ENCODE results near the gene WSB2. TPM values are rescaled to one million over a fixed set of nuclear protein-coding genes. Genes with fewer than 3 reads are reported as not detected.

WSB2 gene
- total and polyA plus RNA-seq, 9 donors: 14.8 to 51.0 (median 31.9) TPM

DNA sequence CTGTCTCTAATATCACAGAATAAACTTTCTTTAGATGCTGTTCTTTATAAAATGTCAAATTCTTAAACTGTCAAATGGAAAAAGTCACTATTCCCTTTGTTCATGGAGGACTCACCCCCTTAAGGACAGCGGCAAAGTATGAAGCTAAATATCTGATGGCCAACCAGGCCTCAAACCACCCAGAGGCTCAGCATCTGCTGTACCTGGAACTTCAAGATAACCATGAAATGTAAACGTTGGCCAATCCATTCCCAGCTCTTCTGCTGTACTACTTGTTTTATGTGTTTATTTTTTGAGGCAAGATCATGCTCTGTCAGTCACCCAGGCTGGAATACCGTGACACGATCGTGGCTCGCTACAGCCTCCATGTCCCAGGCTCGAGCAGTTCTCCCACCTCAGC lies 28.8 kb downstream of the WSB2 start:
- no peak overlapping the region for H3K27ac ChIP-seq
- H3K9me3 ChIP-seq: no peaks in the 10 kb centered on the region
- DNase-seq: no peak
- 90 to 95% (median 92%) methylated on average over 7 of the region's 7 CpGs for WGBS, 3 donors
- H3K27me3 ChIP-seq: no peaks in the 10 kb centered on the region
- intact Hi-C loops (cut with DNase I): no loop called here
- H3K4me3 ChIP-seq: no peak overlapping the region
- no peaks in the 10 kb centered on the region for H3K36me3 ChIP-seq
- no peaks in the 10 kb centered on the region for H3K4me1 ChIP-seq (ENCODE audit: insufficient read depth)
- TF ChIP-seq, protein P1, sequence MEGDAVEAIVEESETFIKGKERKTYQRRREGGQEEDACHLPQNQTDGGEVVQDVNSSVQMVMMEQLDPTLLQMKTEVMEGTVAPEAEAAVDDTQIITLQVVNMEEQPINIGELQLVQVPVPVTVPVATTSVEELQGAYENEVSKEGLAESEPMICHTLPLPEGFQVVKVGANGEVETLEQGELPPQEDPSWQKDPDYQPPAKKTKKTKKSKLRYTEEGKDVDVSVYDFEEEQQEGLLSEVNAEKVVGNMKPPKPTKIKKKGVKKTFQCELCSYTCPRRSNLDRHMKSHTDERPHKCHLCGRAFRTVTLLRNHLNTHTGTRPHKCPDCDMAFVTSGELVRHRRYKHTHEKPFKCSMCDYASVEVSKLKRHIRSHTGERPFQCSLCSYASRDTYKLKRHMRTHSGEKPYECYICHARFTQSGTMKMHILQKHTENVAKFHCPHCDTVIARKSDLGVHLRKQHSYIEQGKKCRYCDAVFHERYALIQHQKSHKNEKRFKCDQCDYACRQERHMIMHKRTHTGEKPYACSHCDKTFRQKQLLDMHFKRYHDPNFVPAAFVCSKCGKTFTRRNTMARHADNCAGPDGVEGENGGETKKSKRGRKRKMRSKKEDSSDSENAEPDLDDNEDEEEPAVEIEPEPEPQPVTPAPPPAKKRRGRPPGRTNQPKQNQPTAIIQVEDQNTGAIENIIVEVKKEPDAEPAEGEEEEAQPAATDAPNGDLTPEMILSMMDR (IDR thresholded peaks at IDR 0.05): no peak
- TF ChIP-seq POLR2A (IDR thresholded peaks at IDR 0.05) (no peak), EP300 (IDR thresholded peaks at IDR 0.05) (no peak)

DNA sequence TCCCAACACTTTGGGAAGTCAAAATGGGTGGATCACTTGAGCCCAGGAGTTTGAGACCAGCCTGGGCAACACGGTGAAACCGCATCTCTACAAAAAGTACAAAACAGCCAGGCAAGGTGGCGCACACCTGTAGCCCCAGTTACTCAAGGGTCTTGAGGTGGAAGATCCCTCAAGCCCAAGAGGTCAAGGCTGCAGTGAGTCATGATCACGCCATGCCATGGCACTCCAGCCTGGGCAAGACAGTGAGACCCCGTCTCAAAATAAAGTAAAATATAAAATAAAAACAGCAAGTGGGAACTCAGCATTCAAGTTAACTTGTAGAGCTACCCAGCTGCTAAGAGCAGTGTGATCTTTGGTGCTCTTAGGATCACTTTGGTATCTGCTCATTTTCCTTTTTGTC lies 31.8 kb downstream of the WSB2 start:
- no peaks in the 10 kb centered on the region for H3K27me3 ChIP-seq
- H3K4me3 ChIP-seq: no peak overlapping the region
- H3K9me3 ChIP-seq: no peaks in the 10 kb centered on the region
- TF ChIP-seq POLR2A (IDR thresholded peaks at IDR 0.05) (no peak), EP300 (IDR thresholded peaks at IDR 0.05) (no peak)
- TF ChIP-seq, protein P1 (IDR thresholded peaks at IDR 0.05): no peak
- 93 to 94% (median 93%) methylated on average over 5 of the region's 5 CpGs for WGBS, 3 donors
- no peaks in the 10 kb centered on the region for H3K36me3 ChIP-seq
- H3K27ac ChIP-seq: no peak overlapping the region
- DNase-seq: no peak
- no peaks in the 10 kb centered on the region for H3K4me1 ChIP-seq (ENCODE audit: insufficient read depth)
- intact Hi-C loops (cut with DNase I): no loop called here

GRCh38 chr12:118025168-118025567 lies 35.8 kb downstream of the WSB2 start:
- no peaks in the 10 kb centered on the region for H3K9me3 ChIP-seq
- no peak overlapping the region for H3K27ac ChIP-seq
- H3K4me1 ChIP-seq (ENCODE audit: insufficient read depth): no peaks in the 10 kb centered on the region
- intact Hi-C loops (cut with DNase I): no loop called here
- H3K27me3 ChIP-seq: no peaks in the 10 kb centered on the region
- TF ChIP-seq POLR2A (IDR thresholded peaks at IDR 0.05): no peak
- TF ChIP-seq, protein P1 (IDR thresholded peaks at IDR 0.05): no peak
- TF ChIP-seq EP300 (IDR thresholded peaks at IDR 0.05): no peak
- no peaks in the 10 kb centered on the region for H3K36me3 ChIP-seq
- DNase-seq: no peak
- no peak overlapping the region for H3K4me3 ChIP-seq
- 54 to 66% (median 58%) methylated on average over 4 of the region's 4 CpGs for WGBS, 3 donors

GRCh38 chr12:118023301-118023860 lies 37.6 kb downstream of the WSB2 start:
- Histone ChIP-seq H3K27me3 (no peaks in the 10 kb centered on the region), H3K4me1 (ENCODE audit: insufficient read depth) (no peaks in the 10 kb centered on the region), H3K4me3 (no peak overlapping the region), H3K9me3 (no peaks in the 10 kb centered on the region), H3K27ac (no peak overlapping the region), H3K36me3 (no peaks in the 10 kb centered on the region)
- intact Hi-C loops (cut with DNase I): no loop called here
- no peak for DNase-seq
- WGBS, 3 donors: 77 to 83% (median 81%) methylated on average over 9 of the region's 9 CpGs
- TF ChIP-seq, protein P1 (IDR thresholded peaks at IDR 0.05): no peak
- TF ChIP-seq EP300 (IDR thresholded peaks at IDR 0.05) (no peak), POLR2A (IDR thresholded peaks at IDR 0.05) (no peak)

Data from ovary (tissue), 9 donors.